ENCODE measurements around the gene JMJD7. TPM values are rescaled to one million over a fixed set of nuclear protein-coding genes. Genes with fewer than 3 reads are reported as not detected.
A peak's percentile ranks its signal among the peaks of the same experiment; 100 is the strongest.

Gene JMJD7
- total RNA-seq, 1 experiment from 2014 or later = 3.0 TPM

GRCh38 chr15:41865490-41866055, 37.7 kb downstream of the JMJD7 start:
- DNase-seq (ENCODE audit: low read depth) = no peak

- no peak for DNase-seq (ENCODE audit: low read depth)
Measured at GRCh38 chr15:41866263-41866703, 38.4 kb downstream of the JMJD7 start.

GRCh38 chr15:41866872-41867579, 39.1 kb downstream of the JMJD7 start:
- DNase-seq (ENCODE audit: low read depth) = no peak

GRCh38 chr15:41868321-41868720, 40.4 kb downstream of the JMJD7 start:
- no peak for DNase-seq (ENCODE audit: low read depth)

GRCh38 chr15:41869770-41870688, 42.1 kb downstream of the JMJD7 start:
- DNase-seq (ENCODE audit: low read depth) = no peak

- peak; percentile 92 for DNase-seq (ENCODE audit: low read depth)
Measured at GRCh38 chr15:41870689-41871081, 42.8 kb downstream of the JMJD7 start.

- DNase-seq (ENCODE audit: low read depth) = no peak
Measured at GRCh38 chr15:41871175-41871905, 43.4 kb downstream of the JMJD7 start.

- peak; percentile 27 for DNase-seq (ENCODE audit: low read depth)
Measured at GRCh38 chr15:41872166-41872747, 44.4 kb downstream of the JMJD7 start.

- DNase-seq (ENCODE audit: low read depth) = no peak
Measured at GRCh38 chr15:41873711-41874110, 45.8 kb downstream of the JMJD7 start.

GRCh38 chr15:41874736-41875135, 46.8 kb downstream of the JMJD7 start:
- no peak for DNase-seq (ENCODE audit: low read depth)

GRCh38 chr15:41876007-41876406, 48.1 kb downstream of the JMJD7 start:
- DNase-seq (ENCODE audit: low read depth) = no peak

- no peak for DNase-seq (ENCODE audit: low read depth)
Measured at GRCh38 chr15:41876689-41877088, 48.8 kb downstream of the JMJD7 start.

GRCh38 chr15:41877631-41878354, 49.9 kb downstream of the JMJD7 start:
- DNase-seq (ENCODE audit: low read depth) = no peak

GRCh38 chr15:41878355-41878699, 50.4 kb downstream of the JMJD7 start:
- no peak for DNase-seq (ENCODE audit: low read depth)

GRCh38 chr15:41879321-41879845, 51.5 kb downstream of the JMJD7 start:
- no peak for DNase-seq (ENCODE audit: low read depth)

- DNase-seq (ENCODE audit: low read depth) = no peak
Measured at GRCh38 chr15:41880156-41880877, 52.4 kb downstream of the JMJD7 start.

- DNase-seq (ENCODE audit: low read depth) = no peak
Measured at GRCh38 chr15:41881086-41881485, 53.2 kb downstream of the JMJD7 start.

GRCh38 chr15:41881550-41881919, 53.6 kb downstream of the JMJD7 start:
- no peak for DNase-seq (ENCODE audit: low read depth)

- DNase-seq (ENCODE audit: low read depth) = no peak
Measured at GRCh38 chr15:41881920-41882688, 54.2 kb downstream of the JMJD7 start.

Measured in Daoy (cell line).